ENCODE data around the gene PRKAG2.

GRCh38 chr7:151861881-151862280 is 15.0 kb downstream of the PRKAG2 start:
- TF ChIP-seq EZH2 (IDR thresholded peaks at IDR 0.05) (no peak), POLR2AphosphoS5 (IDR thresholded peaks at IDR 0.05; ENCODE audit: borderline replicate concordance, low read depth, low read length) (no peak)

All from SK-N-MC (cell line).